ENCODE results near the gene USHBP1.

GRCh38 chr19:17302391-17303166, 38.0 kb upstream of the USHBP1 start:
- TF ChIP-seq, protein P1, sequence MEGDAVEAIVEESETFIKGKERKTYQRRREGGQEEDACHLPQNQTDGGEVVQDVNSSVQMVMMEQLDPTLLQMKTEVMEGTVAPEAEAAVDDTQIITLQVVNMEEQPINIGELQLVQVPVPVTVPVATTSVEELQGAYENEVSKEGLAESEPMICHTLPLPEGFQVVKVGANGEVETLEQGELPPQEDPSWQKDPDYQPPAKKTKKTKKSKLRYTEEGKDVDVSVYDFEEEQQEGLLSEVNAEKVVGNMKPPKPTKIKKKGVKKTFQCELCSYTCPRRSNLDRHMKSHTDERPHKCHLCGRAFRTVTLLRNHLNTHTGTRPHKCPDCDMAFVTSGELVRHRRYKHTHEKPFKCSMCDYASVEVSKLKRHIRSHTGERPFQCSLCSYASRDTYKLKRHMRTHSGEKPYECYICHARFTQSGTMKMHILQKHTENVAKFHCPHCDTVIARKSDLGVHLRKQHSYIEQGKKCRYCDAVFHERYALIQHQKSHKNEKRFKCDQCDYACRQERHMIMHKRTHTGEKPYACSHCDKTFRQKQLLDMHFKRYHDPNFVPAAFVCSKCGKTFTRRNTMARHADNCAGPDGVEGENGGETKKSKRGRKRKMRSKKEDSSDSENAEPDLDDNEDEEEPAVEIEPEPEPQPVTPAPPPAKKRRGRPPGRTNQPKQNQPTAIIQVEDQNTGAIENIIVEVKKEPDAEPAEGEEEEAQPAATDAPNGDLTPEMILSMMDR (IDR thresholded peaks at IDR 0.05): no peak
- TF ChIP-seq POLR2A (IDR thresholded peaks at IDR 0.05): no peak

All from right lobe of liver (tissue), 4 donors.